ENCODE measurements around the gene EDIL3. TPM values are rescaled to one million over a fixed set of nuclear protein-coding genes. Genes with fewer than 3 reads are reported as not detected.

EDIL3 gene
- total and polyA plus RNA-seq, 9 of the 15 experiments (the other 6 are each of a cell fraction or from before 2014, with no cell fraction given) = 0.09 TPM; not detected in 8

DNA sequence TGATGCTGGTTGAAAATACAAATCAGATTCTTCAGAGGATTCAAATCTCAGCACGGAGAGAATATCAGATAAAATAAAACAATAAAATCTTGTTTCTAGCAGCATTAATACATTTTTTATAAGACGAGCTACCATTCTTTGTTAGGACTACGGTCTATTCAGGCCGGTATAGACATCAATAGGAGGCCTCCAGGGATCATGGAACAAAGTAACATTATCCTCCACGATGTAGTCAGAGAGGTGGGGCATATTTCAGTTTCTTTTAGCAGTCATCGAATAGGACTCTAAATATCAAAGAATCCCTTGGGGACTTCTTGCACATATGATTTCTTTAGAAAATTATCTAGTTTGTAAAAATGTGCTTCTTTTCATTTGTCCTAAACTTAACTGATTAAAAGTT, 438.2 kb downstream of the EDIL3 start:
- H2AFZ ChIP-seq (ENCODE audit: low read depth, low read length) = no peak overlapping the region
- no TSS peak for BruUV-seq (replicated peaks)
- H3K9ac ChIP-seq (ENCODE audit: insufficient read depth in 1 of 2, low read depth in 2 of 2, low read length in 2 of 2) = no peak overlapping the region
- FAIRE-seq (no peak), ATAC-seq (no peak), DNase-seq (ENCODE audit: extremely low read depth in 1 of 4, low spot score in 3 of 4) (no peak)
- WGBS (ENCODE audit: insufficient coverage, low coverage, missing lambda C conversion rate) = 0% methylated on average over 6 of the region's 6 CpGs
- intact Hi-C loops (cut with micrococcal nuclease) (no loop called here), in situ Hi-C loops (cut with MboI) (no loop called here)
- CTCF ChIA-PET (ENCODE audit: low intra/inter-chr PET ratio) = no interaction called here
- no peak overlapping the region for H3K27ac ChIP-seq (ENCODE audit: extremely low read depth, low read depth, low read length)
- no peaks in the 10 kb centered on the region for H3K9me1 ChIP-seq (ENCODE audit: control insufficient read depth, insufficient read depth, low read length)
- H3K4me2 ChIP-seq (ENCODE audit: insufficient read depth, low read length) = no peak overlapping the region
- H3K36me3 ChIP-seq (ENCODE audit: control insufficient read depth, insufficient read depth, low read length) = no peaks in the 10 kb centered on the region
- H3K27me3 ChIP-seq (ENCODE audit: control insufficient read depth in 2 of 2, insufficient read depth in 2 of 2, low read length in 2 of 2) = no peaks in the 10 kb centered on the region
- no peaks in the 10 kb centered on the region for H3K4me1 ChIP-seq (replicated peaks in 1 of 2; ENCODE audit: control insufficient read depth in 2 of 2, insufficient read depth in 2 of 2, low read length in 2 of 2)
- POLR2A ChIA-PET = no interaction called here
- H3K9me3 ChIP-seq (replicated peaks; ENCODE audit: control insufficient read depth, insufficient read depth, low read depth, low read length) = no peaks in the 10 kb centered on the region
- H4K20me1 ChIP-seq (replicated peaks; ENCODE audit: control insufficient read depth, insufficient read depth, low read length) = no peaks in the 10 kb centered on the region
- TF ChIP-seq MEIS2 (IDR thresholded peaks at IDR 0.05; ENCODE audit: partially characterized antibody) = no peak
- TF ChIP-seq HNRNPH1 (optimal IDR thresholded peaks at IDR 0.05; ENCODE audit: low read depth, low read length) = no peak
- TF ChIP-seq CHCHD3 (CRISPR knock-in tag; IDR thresholded peaks at IDR 0.05) = no peak
- TF ChIP-seq HSF4 (CRISPR knock-in tag; IDR thresholded peaks at IDR 0.05; ENCODE audit: borderline replicate concordance) = no peak
- TF ChIP-seq, protein P1, sequence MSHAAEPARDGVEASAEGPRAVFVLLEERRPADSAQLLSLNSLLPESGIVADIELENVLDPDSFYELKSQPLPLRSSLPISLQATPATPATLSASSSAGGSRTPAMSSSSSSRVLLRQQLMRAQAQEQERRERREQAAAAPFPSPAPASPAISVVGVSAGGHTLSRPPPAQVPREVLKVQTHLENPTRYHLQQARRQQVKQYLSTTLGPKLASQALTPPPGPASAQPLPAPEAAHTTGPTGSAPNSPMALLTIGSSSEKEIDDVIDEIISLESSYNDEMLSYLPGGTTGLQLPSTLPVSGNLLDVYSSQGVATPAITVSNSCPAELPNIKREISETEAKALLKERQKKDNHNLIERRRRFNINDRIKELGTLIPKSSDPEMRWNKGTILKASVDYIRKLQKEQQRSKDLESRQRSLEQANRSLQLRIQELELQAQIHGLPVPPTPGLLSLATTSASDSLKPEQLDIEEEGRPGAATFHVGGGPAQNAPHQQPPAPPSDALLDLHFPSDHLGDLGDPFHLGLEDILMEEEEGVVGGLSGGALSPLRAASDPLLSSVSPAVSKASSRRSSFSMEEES (CRISPR knock-in tag; IDR thresholded peaks at IDR 0.05) = no peak
- TF ChIP-seq EZH2 (IDR thresholded peaks at IDR 0.05; ENCODE audit: borderline replicate concordance, low read depth, low read length) = no peak
- no peak for TF ChIP-seq NFIC (IDR thresholded peaks at IDR 0.05)
- TF ChIP-seq ZNF146 (CRISPR knock-in tag; IDR thresholded peaks at IDR 0.05; ENCODE audit: unreplicated experiment) = no peak
- no peak for TF ChIP-seq MYC (IDR thresholded peaks at IDR 0.05; ENCODE audit: low read depth, low read length)
- no peak for TF ChIP-seq MYC (CRISPR knock-in tag; IDR thresholded peaks at IDR 0.05; ENCODE audit: borderline replicate concordance, low read depth)
- TF ChIP-seq, protein P2, sequence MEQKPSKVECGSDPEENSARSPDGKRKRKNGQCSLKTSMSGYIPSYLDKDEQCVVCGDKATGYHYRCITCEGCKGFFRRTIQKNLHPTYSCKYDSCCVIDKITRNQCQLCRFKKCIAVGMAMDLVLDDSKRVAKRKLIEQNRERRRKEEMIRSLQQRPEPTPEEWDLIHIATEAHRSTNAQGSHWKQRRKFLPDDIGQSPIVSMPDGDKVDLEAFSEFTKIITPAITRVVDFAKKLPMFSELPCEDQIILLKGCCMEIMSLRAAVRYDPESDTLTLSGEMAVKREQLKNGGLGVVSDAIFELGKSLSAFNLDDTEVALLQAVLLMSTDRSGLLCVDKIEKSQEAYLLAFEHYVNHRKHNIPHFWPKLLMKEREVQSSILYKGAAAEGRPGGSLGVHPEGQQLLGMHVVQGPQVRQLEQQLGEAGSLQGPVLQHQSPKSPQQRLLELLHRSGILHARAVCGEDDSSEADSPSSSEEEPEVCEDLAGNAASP (IDR thresholded peaks at IDR 0.05) = no peak
- no peaks in the 10 kb centered on the region for H3K79me2 ChIP-seq (ENCODE audit: control insufficient read depth, insufficient read depth, low read length)
- H3K4me3 ChIP-seq = no peak overlapping the region

Data from K562 (cell line).